Body of pancreas (tissue), 4 donors: Measurements from ENCODE around the gene MAPK8IP1. TPM values are rescaled to one million over a fixed set of nuclear protein-coding genes. Genes with fewer than 3 reads are reported as not detected.

Experiments used
- ATAC-seq: fragments of 150-250 bp; one replicate; pipeline ENCODE4 v1.9.1; 2016
- DNase-seq, 4 donors: peaks; one replicate each; pipeline ENCODE4 v3.0.0-alpha.2; 2019
- H3K27ac ChIP-seq, 4 donors: fragments of 200-600 bp; sonication (generic); 1 replicate in 3 of 4; 2 replicates in 1 of 4; pipeline versions ENCODE4 v1.5.1 to v1.6.1; 2016 to 2019; ENCODE audit warnings: mild to moderate bottlenecking in 1 of 4, mixed read lengths in 1 of 4, moderate library complexity in 1 of 4
- H3K27me3 ChIP-seq, 2 donors: fragments of 200-600 bp; sonication (generic); one replicate each; pipeline ENCODE4 v1.6.0; 2016; ENCODE audit warnings: mild to moderate bottlenecking in 1 of 2
- H3K36me3 ChIP-seq, 2 donors: fragments of 200-600 bp; sonication (generic); replicated peaks in 1 of 2; 2 replicates each; pipeline ENCODE4 v1.5.1; 2016; ENCODE audit warnings: low read depth in 2 of 2; ENCODE audit not compliant: insufficient read depth in 1 of 2
- H3K4me1 ChIP-seq: fragments of 200-600 bp; sonication (generic); one replicate; pipeline ENCODE4 v1.6.0; 2016
- H3K4me3 ChIP-seq, 2 donors: fragments of 200-600 bp; sonication (generic); 1 replicate in 1 of 2; 2 replicates in 1 of 2; pipeline ENCODE4 v1.5.1; 2016 to 2019
- H3K9me3 ChIP-seq, 3 donors: fragments of 200-600 bp; sonication (generic); 1 replicate in 2 of 3; 2 replicates in 1 of 3; pipeline ENCODE4 v1.5.1; 2016
- POLR2A ChIP-seq, 3 donors: fragments of 450-650 bp; IDR thresholded peaks; one replicate each; pipeline ENCODE4 v1.6.1; 2016; ENCODE audit warnings: antibody characterized with exemption in 3 of 3, mild to moderate bottlenecking in 2 of 3
- WGBS, 2 donors: methylation state at CpG; one replicate each; pipeline ENCODE4 v1.1.5; 2017; 5-methylcytosine and 5-hydroxymethylcytosine counted together
- intact Hi-C: fragments of 100-400 bp; cut with DNase I; formaldehyde crosslinking; loops from one replicate; pipeline ENCODE4 v1.15.1; 2023
- total RNA-seq, 2 donors: library from RNA; depleted of rRNA; stranded (reverse); fragments of >200 nt; gene quantifications; one replicate each; pipeline ENCODE4 v1.1.0, GENCODE V29; 2016
- TF ChIP-seq, protein P1 (sequence below), 7 experiments: fragments of 450-650 bp in 4 of 7; fragments of 200-600 bp in 3 of 7; sonication (generic) in 3 of 7; IDR thresholded peaks; one replicate each; pipeline ENCODE4 v1.5.1; 2016 to 2019; ENCODE audit warnings: antibody characterized with exemption in 7 of 7

Gene MAPK8IP1
- total RNA-seq, 2 donors from 2014 or later, result 23.7 to 32.4 TPM

GRCh38 chr11:45926536-45927331 lies 41.3 kb downstream of the MAPK8IP1 start:
- intact Hi-C loops, result no loop called here
- Histone ChIP-seq H3K4me3 (no peak overlapping the region), H3K27me3 (no peaks in the 10 kb centered on the region), H3K9me3 (no peaks in the 10 kb centered on the region), H3K36me3 (peaks cover 0 to 5% of the 10 kb centered on the region in 2 donors), H3K4me1 (peaks cover 25% of the 10 kb centered on the region), H3K27ac (no peak overlapping the region)
- 88 to 89% methylated on average over 8 to 12 of the region's 12 CpGs for WGBS, 2 donors
- no peak for ATAC-seq
- TF ChIP-seq POLR2A (IDR thresholded peaks at IDR 0.05), result no peak
- TF ChIP-seq, protein P1, sequence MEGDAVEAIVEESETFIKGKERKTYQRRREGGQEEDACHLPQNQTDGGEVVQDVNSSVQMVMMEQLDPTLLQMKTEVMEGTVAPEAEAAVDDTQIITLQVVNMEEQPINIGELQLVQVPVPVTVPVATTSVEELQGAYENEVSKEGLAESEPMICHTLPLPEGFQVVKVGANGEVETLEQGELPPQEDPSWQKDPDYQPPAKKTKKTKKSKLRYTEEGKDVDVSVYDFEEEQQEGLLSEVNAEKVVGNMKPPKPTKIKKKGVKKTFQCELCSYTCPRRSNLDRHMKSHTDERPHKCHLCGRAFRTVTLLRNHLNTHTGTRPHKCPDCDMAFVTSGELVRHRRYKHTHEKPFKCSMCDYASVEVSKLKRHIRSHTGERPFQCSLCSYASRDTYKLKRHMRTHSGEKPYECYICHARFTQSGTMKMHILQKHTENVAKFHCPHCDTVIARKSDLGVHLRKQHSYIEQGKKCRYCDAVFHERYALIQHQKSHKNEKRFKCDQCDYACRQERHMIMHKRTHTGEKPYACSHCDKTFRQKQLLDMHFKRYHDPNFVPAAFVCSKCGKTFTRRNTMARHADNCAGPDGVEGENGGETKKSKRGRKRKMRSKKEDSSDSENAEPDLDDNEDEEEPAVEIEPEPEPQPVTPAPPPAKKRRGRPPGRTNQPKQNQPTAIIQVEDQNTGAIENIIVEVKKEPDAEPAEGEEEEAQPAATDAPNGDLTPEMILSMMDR (IDR thresholded peaks at IDR 0.05), result no peak
- DNase-seq, result peak in 1 of 4 donors; percentile 9

GRCh38 chr11:45927332-45927683 lies 41.9 kb downstream of the MAPK8IP1 start:
- ATAC-seq, result no peak
- H3K36me3 ChIP-seq, result peaks cover 0 to 5% of the 10 kb centered on the region in 2 donors
- no peak for TF ChIP-seq POLR2A (IDR thresholded peaks at IDR 0.05)
- TF ChIP-seq, protein P1 (IDR thresholded peaks at IDR 0.05), result no peak
- 75 to 76% methylated on average over 13 to 15 of the region's 15 CpGs for WGBS, 2 donors
- no peak overlapping the region for H3K27ac ChIP-seq
- peaks cover 19% of the 10 kb centered on the region for H3K4me1 ChIP-seq
- H3K9me3 ChIP-seq, result no peaks in the 10 kb centered on the region
- no peaks in the 10 kb centered on the region for H3K27me3 ChIP-seq
- intact Hi-C loops, result no loop called here
- H3K4me3 ChIP-seq, result no peak overlapping the region
- peak in 1 of 4 donors; percentile 9 for DNase-seq

DNA sequence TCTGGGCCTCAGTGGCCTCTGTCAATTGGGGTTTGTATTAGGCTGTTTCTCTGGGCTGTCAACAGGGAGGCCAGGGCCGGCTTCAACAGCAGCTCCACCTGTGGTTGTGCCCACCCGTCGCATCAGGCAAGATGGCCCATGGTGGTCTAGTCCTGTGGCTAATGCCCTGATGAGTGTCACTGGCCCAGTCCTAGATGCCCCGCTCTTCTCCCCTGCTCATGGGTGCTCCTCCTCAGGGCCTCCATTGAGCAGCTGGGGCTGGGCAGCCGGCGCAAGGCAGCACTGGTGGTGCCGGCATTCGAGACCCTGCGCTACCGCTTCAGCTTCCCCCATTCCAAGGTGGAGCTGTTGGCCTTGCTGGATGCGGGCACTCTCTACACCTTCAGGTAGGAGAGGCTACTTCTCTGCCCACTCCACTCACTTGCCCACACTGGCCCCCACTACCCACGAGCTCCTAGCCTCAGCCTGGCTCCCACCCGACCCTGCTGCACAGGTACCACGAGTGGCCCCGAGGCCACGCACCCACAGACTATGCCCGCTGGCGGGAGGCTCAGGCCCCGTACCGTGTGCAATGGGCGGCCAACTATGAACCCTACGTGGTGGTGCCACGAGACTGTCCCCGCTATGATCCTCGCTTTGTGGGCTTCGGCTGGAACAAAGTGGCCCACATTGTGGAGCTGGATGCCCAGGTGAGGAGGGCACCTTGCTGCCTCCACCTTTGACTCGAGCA lies 42.4 kb downstream of the MAPK8IP1 start:
- ATAC-seq (no peak), DNase-seq (peak in 1 of 4 donors; percentile 10)
- no peak for TF ChIP-seq POLR2A (IDR thresholded peaks at IDR 0.05)
- TF ChIP-seq, protein P1 (IDR thresholded peaks at IDR 0.05), result no peak
- Histone ChIP-seq H3K27me3 (no peaks in the 10 kb centered on the region), H3K4me3 (no peak overlapping the region), H3K9me3 (no peaks in the 10 kb centered on the region), H3K4me1 (peaks cover 14% of the 10 kb centered on the region), H3K27ac (no peak overlapping the region), H3K36me3 (peaks cover 0 to 5% of the 10 kb centered on the region in 2 donors)
- WGBS, 2 donors, result 80 to 88% methylated on average over 3 to 24 of the region's 27 CpGs
- intact Hi-C loops, result no loop called here

DNA sequence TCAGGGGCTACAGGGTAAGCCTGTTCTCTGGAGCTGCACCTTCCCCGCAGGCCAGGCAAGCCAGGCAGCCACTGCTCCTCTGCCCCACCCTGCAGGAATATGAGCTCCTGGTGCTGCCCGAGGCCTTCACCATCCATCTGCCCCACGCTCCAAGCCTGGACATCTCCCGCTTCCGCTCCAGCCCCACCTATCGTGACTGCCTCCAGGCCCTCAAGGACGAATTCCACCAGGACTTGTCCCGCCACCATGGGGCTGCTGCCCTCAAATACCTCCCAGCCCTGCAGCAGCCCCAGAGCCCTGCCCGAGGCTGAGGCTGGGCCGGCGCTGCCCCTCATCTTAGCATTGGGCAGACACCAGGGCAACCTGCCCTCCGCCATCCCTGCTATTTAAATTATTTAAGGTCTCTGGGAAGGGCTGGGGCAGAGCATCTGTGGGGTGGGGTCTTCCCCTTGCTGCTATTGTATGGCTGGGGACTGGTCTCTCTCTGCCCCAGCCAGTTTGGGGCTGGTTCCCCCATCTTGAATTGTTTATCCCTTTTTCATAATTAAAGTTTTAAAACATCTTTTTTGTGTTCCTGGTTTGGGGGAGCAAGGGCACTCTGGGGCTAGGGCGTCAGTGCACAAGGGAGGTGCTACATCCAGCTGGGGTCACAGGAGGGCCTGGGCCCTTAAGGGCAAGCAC lies 43.2 kb downstream of the MAPK8IP1 start:
- Histone ChIP-seq H3K4me1 (peaks cover 15% of the 10 kb centered on the region), H3K27me3 (no peaks in the 10 kb centered on the region), H3K4me3 (no peak overlapping the region), H3K36me3 (peaks cover 0 to 5% of the 10 kb centered on the region in 2 donors), H3K27ac (no peak overlapping the region), H3K9me3 (no peaks in the 10 kb centered on the region)
- ATAC-seq, result no peak
- no peak for DNase-seq
- 79 to 83% methylated on average over 11 to 13 of the region's 13 CpGs for WGBS, 2 donors
- TF ChIP-seq, protein P1 (IDR thresholded peaks at IDR 0.05), result no peak
- no peak for TF ChIP-seq POLR2A (IDR thresholded peaks at IDR 0.05)
- intact Hi-C loops, result no loop called here
